ENCODE results near the gene ENDOV.

The ENDOV gene

DNA sequence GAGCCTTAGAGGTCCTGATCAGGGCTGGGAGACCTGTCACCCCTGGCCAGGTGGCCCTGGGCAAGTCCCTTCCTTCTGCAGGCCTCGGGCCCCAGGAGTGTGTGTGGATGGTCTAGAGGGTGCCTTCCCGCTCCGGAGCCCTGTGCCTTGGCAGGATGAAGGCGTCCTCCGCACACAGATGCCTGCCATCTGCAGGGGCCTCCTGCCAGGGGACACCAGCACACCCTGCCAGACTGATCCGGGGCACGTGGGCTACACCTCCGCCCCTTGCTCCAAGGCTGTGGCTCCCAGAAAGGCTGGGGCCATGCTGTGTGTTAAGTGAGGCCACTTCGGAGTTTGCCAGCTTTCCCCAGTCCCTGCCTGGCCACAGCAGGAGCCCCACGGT lies 30.8 kb downstream of the ENDOV start:
- TF ChIP-seq, protein P1, sequence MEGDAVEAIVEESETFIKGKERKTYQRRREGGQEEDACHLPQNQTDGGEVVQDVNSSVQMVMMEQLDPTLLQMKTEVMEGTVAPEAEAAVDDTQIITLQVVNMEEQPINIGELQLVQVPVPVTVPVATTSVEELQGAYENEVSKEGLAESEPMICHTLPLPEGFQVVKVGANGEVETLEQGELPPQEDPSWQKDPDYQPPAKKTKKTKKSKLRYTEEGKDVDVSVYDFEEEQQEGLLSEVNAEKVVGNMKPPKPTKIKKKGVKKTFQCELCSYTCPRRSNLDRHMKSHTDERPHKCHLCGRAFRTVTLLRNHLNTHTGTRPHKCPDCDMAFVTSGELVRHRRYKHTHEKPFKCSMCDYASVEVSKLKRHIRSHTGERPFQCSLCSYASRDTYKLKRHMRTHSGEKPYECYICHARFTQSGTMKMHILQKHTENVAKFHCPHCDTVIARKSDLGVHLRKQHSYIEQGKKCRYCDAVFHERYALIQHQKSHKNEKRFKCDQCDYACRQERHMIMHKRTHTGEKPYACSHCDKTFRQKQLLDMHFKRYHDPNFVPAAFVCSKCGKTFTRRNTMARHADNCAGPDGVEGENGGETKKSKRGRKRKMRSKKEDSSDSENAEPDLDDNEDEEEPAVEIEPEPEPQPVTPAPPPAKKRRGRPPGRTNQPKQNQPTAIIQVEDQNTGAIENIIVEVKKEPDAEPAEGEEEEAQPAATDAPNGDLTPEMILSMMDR (IDR thresholded peaks at IDR 0.05; ENCODE audit: control extremely low read depth, extremely low read depth, low read depth, missing control alignments) = no peak
- ChIA-PET POLR2A (no interaction called here), CTCF (no interaction called here)
- no peak for DNase-seq (ENCODE audit: extremely low spot score)

DNA sequence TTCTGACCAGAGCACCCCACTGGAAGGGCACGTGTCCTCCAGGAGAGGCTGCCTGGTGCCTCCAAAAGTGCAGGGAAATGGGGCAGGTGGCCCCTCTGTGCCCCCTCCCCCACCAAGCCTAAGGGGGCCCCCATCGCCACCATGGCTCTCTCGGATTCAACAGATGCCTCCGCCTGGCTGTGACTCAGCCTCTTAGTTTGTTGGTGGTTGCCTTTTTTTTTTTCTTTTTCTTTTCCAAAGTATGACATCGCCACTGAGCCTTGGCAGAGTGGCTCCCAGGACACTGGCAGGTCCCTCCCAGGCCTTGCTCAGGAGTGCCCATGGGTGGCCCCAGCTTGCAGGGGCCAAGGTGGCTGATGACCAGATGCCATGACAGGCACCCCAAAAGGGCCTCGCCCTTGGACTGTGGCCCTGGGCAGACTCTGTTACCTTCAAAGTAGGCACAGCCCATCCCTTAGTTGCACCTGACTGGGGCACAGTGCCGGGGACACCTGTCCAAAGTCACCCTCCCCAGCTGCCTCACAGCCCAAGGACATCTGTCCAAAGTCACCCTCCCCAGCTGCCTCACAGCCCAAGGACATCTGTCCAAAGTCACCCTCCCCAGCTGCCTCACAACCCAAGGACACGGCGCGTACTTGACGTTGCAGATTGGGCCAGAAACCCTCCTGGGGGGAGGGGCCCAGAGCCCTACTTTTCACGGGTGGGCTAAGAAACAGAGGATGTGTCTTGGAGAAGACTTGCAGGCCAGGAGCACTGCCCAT lies 31.9 kb downstream of the ENDOV start:
- TF ChIP-seq, protein P1 (IDR thresholded peaks at IDR 0.05; ENCODE audit: control extremely low read depth, extremely low read depth, low read depth, missing control alignments) = no peak
- no peak for DNase-seq (ENCODE audit: extremely low spot score)
- ChIA-PET CTCF (no interaction called here), POLR2A (no interaction called here)

DNA sequence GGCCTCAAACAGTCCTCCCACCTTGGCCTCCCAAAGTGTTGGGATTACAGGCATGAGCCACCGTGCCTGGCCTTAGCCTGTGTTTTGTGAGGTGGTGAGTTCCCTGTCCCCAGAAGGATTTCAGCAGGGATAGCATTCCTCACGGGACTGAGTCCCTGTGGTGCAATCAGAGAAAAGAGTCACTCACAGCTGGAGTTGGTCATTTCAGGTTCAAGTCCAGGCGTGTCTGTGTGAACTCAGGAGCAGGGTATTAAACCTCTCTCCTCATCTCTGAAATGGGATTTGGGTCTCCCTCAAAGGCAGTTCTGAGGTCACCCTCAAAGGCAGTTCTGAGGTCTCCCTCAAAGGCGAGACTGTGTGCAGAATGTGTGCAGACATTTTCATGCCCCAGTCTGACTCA lies 32.8 kb downstream of the ENDOV start:
- CTCF ChIA-PET = no interaction called here

DNA sequence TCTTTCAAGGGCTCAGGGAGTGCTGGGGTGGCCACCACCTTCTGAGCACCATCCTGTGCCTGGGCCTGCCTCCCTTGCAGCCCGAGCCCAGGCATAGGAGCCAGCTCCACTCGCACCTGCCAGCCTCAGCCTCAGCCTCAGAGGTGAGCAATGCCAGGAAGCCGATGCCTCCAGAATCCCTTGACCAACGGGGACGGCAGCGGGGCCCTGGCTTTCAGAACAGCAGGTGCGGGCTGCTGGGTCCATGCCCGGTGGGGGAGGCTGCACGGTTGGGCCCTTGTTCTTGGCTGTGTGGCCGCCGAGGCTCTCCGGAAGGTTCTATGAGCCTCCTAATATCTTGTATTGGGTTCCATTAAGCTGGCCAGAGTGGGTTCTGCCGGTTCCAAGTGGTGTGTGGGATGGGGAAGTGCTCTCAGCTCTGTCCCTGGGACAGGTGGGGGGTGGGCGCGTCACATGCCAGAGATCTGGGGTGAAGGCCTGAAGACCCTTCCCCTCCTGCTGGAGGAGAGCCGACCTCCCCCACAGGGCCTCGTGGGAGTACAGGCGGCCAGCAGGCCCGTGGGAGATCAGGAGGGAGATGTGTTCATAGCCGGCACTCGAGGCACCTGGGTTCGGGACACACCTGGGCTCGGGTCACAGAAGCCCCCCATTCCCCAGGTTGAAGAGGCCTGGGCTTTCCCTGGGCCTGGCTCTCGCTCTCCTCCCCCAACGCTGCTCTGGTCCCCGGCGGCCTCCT lies 34.4 kb downstream of the ENDOV start:
- TF ChIP-seq, protein P1 (IDR thresholded peaks at IDR 0.05; ENCODE audit: control extremely low read depth, extremely low read depth, low read depth, missing control alignments) = no peak
- ChIA-PET POLR2A (no interaction called here), CTCF (no interaction called here)
- no peak for DNase-seq (ENCODE audit: extremely low spot score)

More for the DNA sequence above, 32.8 kb downstream of the ENDOV start:
- POLR2A ChIA-PET = no interaction called here
- no peak for DNase-seq (ENCODE audit: extremely low spot score)
- TF ChIP-seq, protein P1 (IDR thresholded peaks at IDR 0.05; ENCODE audit: control extremely low read depth, extremely low read depth, low read depth, missing control alignments) = no peak

DNA sequence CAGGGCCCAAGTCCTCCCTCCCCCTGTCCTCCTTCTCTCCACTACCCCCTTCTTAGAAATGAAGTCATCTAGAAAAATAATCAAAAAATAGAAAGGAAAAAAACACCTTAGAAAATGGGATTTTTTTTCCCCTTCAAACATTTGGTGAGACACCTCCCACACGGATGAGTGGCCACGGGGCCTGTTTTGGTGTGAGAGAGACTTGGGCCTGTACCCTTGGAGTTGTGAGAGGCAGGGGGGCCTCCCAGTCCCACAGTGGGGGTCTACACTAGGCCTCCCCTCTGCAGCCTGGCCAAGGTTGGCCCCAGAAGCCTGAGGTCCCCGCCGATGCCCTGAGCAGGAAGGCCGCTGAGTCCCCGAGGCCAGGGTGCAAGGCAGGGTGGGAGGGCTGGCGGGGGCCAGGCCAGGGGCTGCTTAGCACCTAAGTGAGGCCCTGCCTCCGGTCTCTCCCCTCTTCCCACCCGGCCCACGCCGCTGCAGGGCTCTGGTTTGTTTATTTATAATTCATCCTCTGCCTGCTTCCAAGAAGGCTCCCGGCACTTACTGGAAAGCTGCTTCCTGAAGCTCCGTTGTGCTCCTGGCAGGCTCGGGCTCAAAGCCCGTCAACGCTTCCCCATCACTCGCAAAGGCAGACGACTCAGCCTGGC lies 35.1 kb downstream of the ENDOV start:
- TF ChIP-seq, protein P1 (IDR thresholded peaks at IDR 0.05; ENCODE audit: control extremely low read depth, extremely low read depth, low read depth, missing control alignments) = no peak
- DNase-seq (ENCODE audit: extremely low spot score) = no peak
- POLR2A ChIA-PET = no interaction called here
- CTCF ChIA-PET = no interaction called here

DNA sequence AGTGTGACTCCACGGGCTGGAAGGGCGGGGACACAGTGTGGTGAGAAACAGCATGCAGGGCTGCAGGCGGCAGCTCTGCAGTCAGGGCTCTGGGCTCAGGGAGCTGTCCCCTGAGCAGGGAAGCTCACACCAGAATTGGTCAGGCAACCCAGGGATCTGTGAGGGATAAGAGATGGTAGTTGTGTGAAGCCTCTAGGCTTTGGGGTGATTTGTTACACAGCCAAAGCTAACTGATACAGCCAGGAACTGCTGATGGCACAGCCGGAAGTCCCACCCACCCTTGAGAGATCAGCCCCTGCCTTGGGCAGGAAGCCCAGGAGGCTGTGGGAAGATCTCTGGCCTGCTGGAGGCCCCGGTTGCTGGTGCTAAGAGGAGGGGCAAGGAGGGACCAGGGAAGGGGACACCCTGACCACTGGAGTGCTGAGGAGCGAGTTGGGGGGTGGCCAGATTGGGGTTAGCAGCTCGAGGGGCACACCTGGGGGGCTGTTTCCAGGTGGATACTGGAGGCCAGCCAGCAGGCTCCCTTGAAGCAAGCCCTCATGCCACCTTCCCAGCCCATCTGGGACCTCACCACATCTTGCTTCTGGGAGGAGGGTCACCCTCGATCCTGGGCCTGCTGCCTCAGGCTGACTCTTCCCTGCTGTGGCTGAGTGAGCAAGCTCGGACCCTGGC lies 36.3 kb downstream of the ENDOV start:
- POLR2A ChIA-PET = no interaction called here
- TF ChIP-seq, protein P1 (IDR thresholded peaks at IDR 0.05; ENCODE audit: control extremely low read depth, extremely low read depth, low read depth, missing control alignments) = no peak
- no peak for DNase-seq (ENCODE audit: extremely low spot score)
- CTCF ChIA-PET = no interaction called here
